Large intestine (tissue), 3 donors: Measurements from ENCODE around the gene ZNF142. TPM values are rescaled to one million over a fixed set of nuclear protein-coding genes. Genes with fewer than 3 reads are reported as not detected.
A peak's percentile ranks its signal among the peaks of the same experiment; 100 is the strongest.

Experiments used
- DNase-seq, 2 donors: peaks; one replicate each; pipeline versions ENCODE4 v3.0.0 to v3.0.0-alpha.2; 2013
- H3K27ac ChIP-seq: one replicate; pipeline ENCODE4 v1.5.1; 2013; ENCODE audit warnings: low read length
- H3K27me3 ChIP-seq: 2 replicates; pipeline ENCODE4 v1.6.1; 2013; ENCODE audit warnings: low read length; ENCODE audit not compliant: control insufficient read depth, insufficient read depth
- H3K36me3 ChIP-seq: 2 replicates; pipeline ENCODE4 v1.6.1; 2013; ENCODE audit warnings: low read length; ENCODE audit not compliant: control insufficient read depth, insufficient read depth
- H3K4me1 ChIP-seq: one replicate; pipeline ENCODE4 v1.6.1; 2013; ENCODE audit warnings: low read length; ENCODE audit not compliant: control insufficient read depth, insufficient read depth
- H3K4me3 ChIP-seq: one replicate; pipeline ENCODE4 v1.5.1; 2013; ENCODE audit warnings: low read length
- H3K9me3 ChIP-seq: one replicate; pipeline ENCODE4 v1.6.1; 2013; ENCODE audit warnings: mild to moderate bottlenecking, low read depth, low read length, moderate library complexity; ENCODE audit not compliant: control insufficient read depth
- WGBS: methylation state at CpG from one replicate; pipeline ENCODE4 v1.1.5; 2013; ENCODE audit warnings: low lambda C conversion rate; ENCODE audit not compliant: insufficient coverage; 5-methylcytosine and 5-hydroxymethylcytosine counted together
- polyA plus RNA-seq: library from polyadenylated mRNA; unstranded; fragments of 120-200 nt; gene quantifications from one replicate; pipeline ENCODE4 v1.2.1, GENCODE V29; 2013

Gene ZNF142
- polyA plus RNA-seq, 1 donor = 14.8 TPM

DNA sequence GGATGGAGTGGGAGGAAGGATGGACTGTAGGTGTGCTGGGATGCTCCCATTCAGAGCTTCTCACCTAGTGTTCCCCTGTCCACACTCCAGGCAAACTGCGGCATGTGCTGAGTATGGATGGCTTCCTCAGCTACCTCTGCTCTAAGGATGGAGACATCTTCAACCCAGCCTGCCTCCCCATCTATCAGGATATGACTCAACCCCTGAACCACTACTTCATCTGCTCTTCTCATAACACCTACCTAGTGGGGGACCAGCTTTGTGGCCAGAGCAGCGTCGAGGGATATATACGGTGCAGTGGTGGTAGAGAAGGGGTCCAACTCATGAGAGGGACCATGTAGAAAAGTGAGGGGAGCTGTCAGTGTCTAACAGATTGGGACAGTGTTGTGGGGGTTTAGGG, 31.5 kb downstream of the ZNF142 start:
- Histone ChIP-seq H3K36me3 (peaks cover 2% of the 10 kb centered on the region), H3K4me3 (no peak overlapping the region)
- no CpG with 5 or more reads among the region's 4 CpGs for WGBS

GRCh38 chr2:218626369-218626768, 33.1 kb downstream of the ZNF142 start:
- no peak overlapping the region for H3K4me3 ChIP-seq
- H3K9me3 ChIP-seq = no peaks in the 10 kb centered on the region
- H3K27me3 ChIP-seq = no peaks in the 10 kb centered on the region
- no peak overlapping the region for H3K27ac ChIP-seq
- no peaks in the 10 kb centered on the region for H3K36me3 ChIP-seq
- no CpG with 5 or more reads among the region's 4 CpGs for whole genome bisulfite sequencing
- DNase-seq = no peak
- H3K4me1 ChIP-seq = no peaks in the 10 kb centered on the region

More for the DNA sequence above, 31.5 kb downstream of the ZNF142 start:
- no peaks in the 10 kb centered on the region for H3K9me3 ChIP-seq
- H3K27me3 ChIP-seq = no peaks in the 10 kb centered on the region
- no peaks in the 10 kb centered on the region for H3K4me1 ChIP-seq
- no peak overlapping the region for H3K27ac ChIP-seq
- no peak for DNase-seq

DNA sequence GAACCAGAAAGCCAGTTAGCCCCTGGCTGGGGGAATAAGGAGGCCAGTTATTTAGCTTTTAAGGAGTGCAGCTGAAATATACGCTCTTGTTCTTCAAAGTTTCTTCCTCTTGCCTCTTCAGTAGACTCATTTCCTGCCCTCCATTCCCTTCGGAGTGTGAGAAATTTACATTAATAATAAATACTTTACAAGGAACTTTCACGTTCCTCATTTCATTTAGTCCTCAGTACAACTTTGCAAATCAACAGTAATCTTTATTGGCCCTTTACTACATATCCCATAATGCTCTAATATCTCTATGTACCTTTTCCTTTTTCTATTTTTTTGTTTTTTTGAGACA, 36.1 kb downstream of the ZNF142 start:
- Histone ChIP-seq H3K27me3 (no peaks in the 10 kb centered on the region), H3K27ac (no peak overlapping the region), H3K9me3 (no peaks in the 10 kb centered on the region), H3K4me1 (no peaks in the 10 kb centered on the region), H3K36me3 (no peaks in the 10 kb centered on the region), H3K4me3 (no peak overlapping the region)
- DNase-seq = no peak
- 71% methylated on average over 3 of the region's 3 CpGs for WGBS

GRCh38 chr2:218622606-218623365, 36.6 kb downstream of the ZNF142 start:
- H3K9me3 ChIP-seq = no peaks in the 10 kb centered on the region

GRCh38 chr2:218621007-218621406, 38.4 kb downstream of the ZNF142 start:
- DNase-seq = no peak
- no peak overlapping the region for H3K4me3 ChIP-seq
- no peaks in the 10 kb centered on the region for H3K36me3 ChIP-seq
- no peaks in the 10 kb centered on the region for H3K4me1 ChIP-seq
- no peaks in the 10 kb centered on the region for H3K27me3 ChIP-seq
- no peak overlapping the region for H3K27ac ChIP-seq
- no peaks in the 10 kb centered on the region for H3K9me3 ChIP-seq
- no CpG with 5 or more reads among the region's 7 CpGs for WGBS

More at GRCh38 chr2:218622606-218623365, 36.6 kb downstream of the ZNF142 start:
- Histone ChIP-seq H3K4me3 (no peak overlapping the region), H3K36me3 (no peaks in the 10 kb centered on the region), H3K27ac (no peak overlapping the region), H3K27me3 (no peaks in the 10 kb centered on the region), H3K4me1 (no peaks in the 10 kb centered on the region)
- 89% methylated on average over 4 of the region's 7 CpGs for WGBS
- no peak for DNase-seq

GRCh38 chr2:218618102-218618860, 41.1 kb downstream of the ZNF142 start:
- H3K27ac ChIP-seq = no peak overlapping the region
- no peak overlapping the region for H3K4me3 ChIP-seq
- H3K4me1 ChIP-seq = no peaks in the 10 kb centered on the region
- no peaks in the 10 kb centered on the region for H3K36me3 ChIP-seq
- no peaks in the 10 kb centered on the region for H3K9me3 ChIP-seq
- H3K27me3 ChIP-seq = no peaks in the 10 kb centered on the region
- no peak for DNase-seq
- WGBS = no CpG with 5 or more reads among the region's 9 CpGs

DNA sequence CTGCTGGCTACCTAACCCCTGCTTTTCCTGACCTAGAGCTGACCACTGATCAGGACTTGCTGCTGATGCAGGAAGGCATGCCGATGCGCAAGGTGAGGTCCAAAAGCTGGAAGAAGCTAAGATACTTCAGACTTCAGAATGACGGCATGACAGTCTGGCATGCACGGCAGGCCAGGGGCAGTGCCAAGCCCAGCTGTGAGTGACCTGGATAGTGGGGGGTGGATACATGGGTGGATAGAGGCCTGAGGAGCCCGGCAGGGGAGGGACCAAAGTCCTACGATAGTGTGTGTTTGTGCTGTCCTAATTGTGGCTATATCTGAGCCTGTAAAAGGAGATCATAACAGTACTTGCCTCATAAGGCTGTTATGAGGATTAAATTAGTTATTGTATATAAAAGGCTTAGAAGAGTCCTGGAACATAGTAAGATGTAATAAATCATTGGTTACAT, 43.5 kb downstream of the ZNF142 start:
- Histone ChIP-seq H3K4me3 (no peak overlapping the region), H3K4me1 (no peaks in the 10 kb centered on the region), H3K9me3 (no peaks in the 10 kb centered on the region), H3K27me3 (peaks cover 2% of the 10 kb centered on the region), H3K27ac (no peak overlapping the region), H3K36me3 (no peaks in the 10 kb centered on the region)
- peak; percentile 29 to 52 for DNase-seq
- WGBS = 28% methylated on average over 2 of the region's 6 CpGs

DNA sequence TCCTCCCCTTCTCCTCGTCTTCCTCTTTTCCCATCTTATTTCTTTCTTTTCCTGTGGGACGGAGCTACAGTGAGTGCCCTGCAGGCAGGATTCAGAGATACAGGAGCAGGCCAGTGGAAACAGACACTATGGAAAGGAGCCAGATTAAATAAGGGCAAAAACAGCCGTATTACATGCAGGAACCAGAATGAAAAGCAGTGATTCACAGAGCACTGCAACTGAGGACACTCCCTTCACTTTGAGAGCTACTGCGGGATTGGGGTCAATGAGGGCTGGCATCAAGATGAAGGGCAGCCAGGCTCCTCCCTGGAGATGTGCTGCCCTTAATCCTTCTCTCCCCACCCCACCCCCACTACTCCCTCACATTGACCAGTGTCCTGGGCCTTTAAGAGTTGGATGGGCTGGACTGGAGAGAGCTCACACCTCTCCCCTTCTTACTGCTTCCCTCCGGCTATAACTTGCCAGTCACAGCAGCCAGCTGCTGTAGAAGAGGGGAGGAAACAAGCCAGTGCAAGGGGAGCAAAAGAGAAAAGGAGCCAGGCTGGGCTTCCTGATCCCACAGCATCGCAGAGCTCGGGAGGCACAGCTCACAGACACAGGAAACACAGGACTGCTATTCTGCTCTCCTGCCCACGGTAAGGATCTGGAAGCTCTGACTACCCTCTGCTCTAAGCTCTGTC, 51.8 kb downstream of the ZNF142 start, which contains the start of gene PLCD4:
Gene PLCD4, plus strand, starts transcription at position 464 of the 680 bp plus-strand sequence. CDS start 7,841 bp downstream, outside the sequence.
- Histone ChIP-seq H3K9me3 (no peaks in the 10 kb centered on the region), H3K4me3 (no peak within 1 kb of the TSS), H3K36me3 (no peaks in the 10 kb centered on the region), H3K27me3 (peaks cover 2% of the 10 kb centered on the region), H3K4me1 (no peaks in the 10 kb centered on the region), H3K27ac (peak within 1 kb of the TSS; percentile 15)
- WGBS = 55% methylated on average over 2 of the region's 8 CpGs
- DNase-seq = no peak

GRCh38 chr2:218605432-218605831, 54.0 kb downstream of the ZNF142 start:
- Histone ChIP-seq H3K27me3 (no peaks in the 10 kb centered on the region), H3K9me3 (no peaks in the 10 kb centered on the region), H3K36me3 (no peaks in the 10 kb centered on the region), H3K4me3 (no peak overlapping the region), H3K4me1 (no peaks in the 10 kb centered on the region), H3K27ac (no peak overlapping the region)
- no CpG with 5 or more reads among the region's 2 CpGs for WGBS
- no peak for DNase-seq
